T-helper 2 cell treated with Interferon-gamma antibody and Interleukin-4, amounts not matched to agents 5 μg/mL and 100 μg/mL, for 36 hours (primary cell): ENCODE results near the gene PRADC1.

Source experiments
- DNase-seq: peaks from one replicate; pipeline ENCODE4 v3.0.0; 2021; ENCODE audit warnings: low spot score
- H3K27ac Mint-ChIP-seq: one replicate; pipeline ENCODE4 v1.8.0; 2021; ENCODE audit warnings: mild to moderate bottlenecking, mixed read lengths
- H3K27me3 Mint-ChIP-seq: one replicate; pipeline ENCODE4 v1.8.0; 2021; ENCODE audit warnings: low read depth, mixed read lengths
- H3K36me3 Mint-ChIP-seq: one replicate; pipeline ENCODE4 v1.8.0; 2021; ENCODE audit warnings: low read depth, mixed read lengths
- H3K4me1 Mint-ChIP-seq: one replicate; pipeline ENCODE4 v1.8.0; 2021; ENCODE audit warnings: low read depth, mixed read lengths
- H3K4me3 Mint-ChIP-seq: one replicate; pipeline ENCODE4 v1.8.0; 2022; ENCODE audit warnings: mild to moderate bottlenecking, moderate library complexity, mixed read lengths
- H3K9me3 Mint-ChIP-seq: one replicate; pipeline ENCODE4 v1.8.0; 2021; ENCODE audit warnings: mixed read lengths

The PRADC1 gene

DNA sequence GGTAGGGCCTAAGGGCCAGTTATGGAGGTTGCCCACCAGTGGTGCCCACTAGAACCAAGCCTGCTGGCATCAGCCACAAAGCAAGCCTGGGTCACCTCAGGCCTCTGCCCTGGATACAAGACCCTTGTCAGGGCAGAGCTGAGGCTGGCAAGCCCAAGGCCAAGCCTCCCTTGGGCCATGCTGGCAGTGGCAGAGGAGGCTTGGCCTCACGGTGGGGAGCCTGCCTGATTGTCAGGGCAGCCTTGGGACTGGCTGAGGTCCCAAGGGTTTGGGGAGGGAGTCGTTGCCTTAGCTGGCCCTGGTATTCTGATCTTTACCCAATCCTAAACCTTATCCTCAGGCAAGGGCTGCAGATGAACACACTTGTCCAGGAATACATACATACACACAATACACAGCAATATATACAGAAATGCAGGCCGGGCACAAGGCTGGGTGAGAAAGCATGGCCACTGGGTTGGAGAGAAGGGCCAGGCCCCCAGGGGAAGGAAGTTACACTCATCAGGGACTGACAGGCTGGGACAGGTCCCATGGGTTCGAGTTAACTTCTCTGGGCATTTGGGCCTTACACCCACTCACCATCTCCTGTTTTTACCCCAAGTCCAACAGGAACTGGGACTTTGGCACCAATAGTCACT is 22.1 kb upstream of the PRADC1 start:
- no peaks in the 10 kb centered on the region for H3K9me3 Mint-ChIP-seq

DNA sequence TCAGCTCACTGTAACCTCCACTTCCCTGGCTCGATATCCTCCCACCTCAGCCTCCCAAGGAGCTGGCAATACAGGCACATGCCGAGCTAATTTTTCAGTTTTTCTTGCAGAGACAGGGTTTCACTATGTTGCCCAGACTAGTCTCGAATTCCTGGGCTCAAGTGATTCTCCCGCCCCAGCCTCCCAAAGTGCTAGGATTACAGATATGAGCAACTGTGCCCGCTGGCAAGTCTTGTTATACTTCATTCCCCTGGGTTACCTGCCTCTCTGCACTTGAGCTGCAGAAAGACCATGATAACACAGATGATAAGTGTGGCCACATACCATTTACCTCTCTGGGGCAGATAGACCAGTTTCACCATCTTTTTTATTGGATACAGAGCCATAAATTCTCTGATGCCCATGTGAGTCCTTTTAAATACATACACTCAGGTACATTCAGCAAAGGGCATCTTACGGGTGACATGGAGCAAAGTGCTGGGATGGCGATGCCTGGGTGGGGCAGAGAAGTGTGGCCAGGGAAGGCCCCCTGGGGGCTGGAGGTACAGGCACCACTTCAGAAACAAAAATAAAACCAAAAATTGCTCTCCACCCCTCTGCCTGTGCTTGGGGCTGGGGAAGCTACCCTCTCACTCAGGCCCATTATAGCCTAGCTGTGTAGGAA is 21.4 kb upstream of the PRADC1 start:
- H3K36me3 Mint-ChIP-seq = peaks cover 31% of the 10 kb centered on the region
- H3K27ac Mint-ChIP-seq = no peak overlapping the region
- DNase-seq = no peak
- no peaks in the 10 kb centered on the region for H3K9me3 Mint-ChIP-seq
- H3K27me3 Mint-ChIP-seq = no peaks in the 10 kb centered on the region
- no peaks in the 10 kb centered on the region for H3K4me1 Mint-ChIP-seq
- H3K4me3 Mint-ChIP-seq = no peak overlapping the region

More for the DNA sequence above, 22.1 kb upstream of the PRADC1 start:
- peaks cover 25% of the 10 kb centered on the region for H3K36me3 Mint-ChIP-seq
- no peak overlapping the region for H3K27ac Mint-ChIP-seq
- no peak overlapping the region for H3K4me3 Mint-ChIP-seq
- H3K4me1 Mint-ChIP-seq = no peaks in the 10 kb centered on the region
- no peaks in the 10 kb centered on the region for H3K27me3 Mint-ChIP-seq
- DNase-seq = no peak

DNA sequence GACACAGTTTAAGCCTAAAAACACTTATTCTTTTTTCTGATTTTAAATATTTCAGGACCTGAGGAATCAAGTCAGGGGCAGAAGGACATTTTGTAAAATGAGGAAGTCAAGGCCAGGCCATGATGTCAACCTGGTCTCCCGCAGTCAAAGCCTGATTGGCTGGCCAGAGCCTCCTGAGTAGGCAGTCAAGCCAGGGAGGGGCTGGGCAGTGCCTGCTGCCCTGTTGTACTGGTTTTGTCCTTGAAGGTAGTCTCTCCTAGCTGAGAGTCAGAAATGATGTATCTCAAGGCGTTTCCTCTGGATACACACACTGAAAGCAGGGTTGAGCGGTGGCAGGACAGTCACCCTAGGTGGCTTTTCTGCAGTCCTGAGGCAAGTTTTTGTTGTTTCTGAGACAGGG is 20.9 kb upstream of the PRADC1 start:
- H3K36me3 Mint-ChIP-seq = peaks cover 32% of the 10 kb centered on the region
- no peaks in the 10 kb centered on the region for H3K4me1 Mint-ChIP-seq
- no peak overlapping the region for H3K4me3 Mint-ChIP-seq
- H3K27ac Mint-ChIP-seq = no peak overlapping the region
- no peaks in the 10 kb centered on the region for H3K9me3 Mint-ChIP-seq
- H3K27me3 Mint-ChIP-seq = no peaks in the 10 kb centered on the region
- no peak for DNase-seq

DNA sequence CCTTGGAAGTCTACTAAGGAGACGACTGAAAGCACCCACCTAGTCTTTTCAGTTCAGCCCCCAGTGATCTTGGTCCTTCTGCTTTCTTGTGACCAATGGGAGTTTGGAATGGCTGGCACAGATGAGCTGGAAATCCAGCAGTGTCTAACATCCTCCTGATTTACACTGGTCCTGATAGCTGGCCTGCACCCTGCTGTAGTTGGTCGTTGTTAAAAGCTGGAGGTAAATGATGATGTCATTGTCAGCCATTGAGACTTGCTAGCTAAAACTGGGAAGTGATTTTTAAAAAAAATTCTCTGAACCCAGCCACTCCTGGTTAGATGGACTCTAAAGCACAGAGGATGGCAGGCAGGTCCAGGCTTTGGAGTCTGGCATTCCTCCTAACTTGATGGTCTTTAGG is 20.4 kb upstream of the PRADC1 start:
- no peaks in the 10 kb centered on the region for H3K4me1 Mint-ChIP-seq
- no peak overlapping the region for H3K4me3 Mint-ChIP-seq
- no peaks in the 10 kb centered on the region for H3K9me3 Mint-ChIP-seq
- H3K36me3 Mint-ChIP-seq = peaks cover 34% of the 10 kb centered on the region
- no peaks in the 10 kb centered on the region for H3K27me3 Mint-ChIP-seq
- H3K27ac Mint-ChIP-seq = no peak overlapping the region
- no peak for DNase-seq

DNA sequence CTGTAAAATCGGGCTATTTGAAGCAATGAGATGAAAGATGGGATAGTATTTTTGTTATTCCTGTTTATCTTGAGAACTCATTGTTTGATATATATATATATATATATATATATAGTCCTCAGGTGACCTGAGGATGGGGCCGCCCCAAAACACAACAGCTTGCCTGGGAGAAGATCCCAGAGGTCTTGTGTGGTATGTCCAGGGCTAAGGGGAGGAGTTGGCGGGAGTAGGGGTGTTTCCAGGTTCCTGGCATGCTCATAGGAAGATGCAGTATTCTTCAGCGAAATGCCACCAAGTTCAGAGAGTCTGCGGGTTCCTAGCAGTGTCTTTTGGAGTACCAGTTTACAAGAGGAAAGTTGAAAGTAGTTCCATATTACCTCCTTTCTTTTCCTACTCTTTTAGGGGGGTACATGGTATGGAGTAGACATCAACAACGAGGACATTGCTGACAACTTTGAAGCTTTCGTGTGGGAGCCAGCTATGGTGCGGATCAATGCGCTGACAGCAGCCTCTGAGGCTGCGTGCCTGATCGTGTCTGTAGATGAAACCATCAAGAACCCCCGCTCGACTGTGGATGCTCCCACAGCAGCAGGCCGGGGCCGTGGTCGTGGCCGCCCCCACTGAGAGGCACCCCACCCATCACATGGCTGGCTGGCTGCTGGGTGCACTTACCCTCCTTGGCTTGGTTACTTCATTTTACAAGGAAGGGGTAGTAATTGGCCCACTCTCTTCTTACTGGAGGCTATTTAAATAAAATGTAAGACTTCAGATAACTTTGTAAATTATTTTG is 19.4 kb upstream of the PRADC1 start:
- H3K36me3 Mint-ChIP-seq = peaks cover 41% of the 10 kb centered on the region

DNA sequence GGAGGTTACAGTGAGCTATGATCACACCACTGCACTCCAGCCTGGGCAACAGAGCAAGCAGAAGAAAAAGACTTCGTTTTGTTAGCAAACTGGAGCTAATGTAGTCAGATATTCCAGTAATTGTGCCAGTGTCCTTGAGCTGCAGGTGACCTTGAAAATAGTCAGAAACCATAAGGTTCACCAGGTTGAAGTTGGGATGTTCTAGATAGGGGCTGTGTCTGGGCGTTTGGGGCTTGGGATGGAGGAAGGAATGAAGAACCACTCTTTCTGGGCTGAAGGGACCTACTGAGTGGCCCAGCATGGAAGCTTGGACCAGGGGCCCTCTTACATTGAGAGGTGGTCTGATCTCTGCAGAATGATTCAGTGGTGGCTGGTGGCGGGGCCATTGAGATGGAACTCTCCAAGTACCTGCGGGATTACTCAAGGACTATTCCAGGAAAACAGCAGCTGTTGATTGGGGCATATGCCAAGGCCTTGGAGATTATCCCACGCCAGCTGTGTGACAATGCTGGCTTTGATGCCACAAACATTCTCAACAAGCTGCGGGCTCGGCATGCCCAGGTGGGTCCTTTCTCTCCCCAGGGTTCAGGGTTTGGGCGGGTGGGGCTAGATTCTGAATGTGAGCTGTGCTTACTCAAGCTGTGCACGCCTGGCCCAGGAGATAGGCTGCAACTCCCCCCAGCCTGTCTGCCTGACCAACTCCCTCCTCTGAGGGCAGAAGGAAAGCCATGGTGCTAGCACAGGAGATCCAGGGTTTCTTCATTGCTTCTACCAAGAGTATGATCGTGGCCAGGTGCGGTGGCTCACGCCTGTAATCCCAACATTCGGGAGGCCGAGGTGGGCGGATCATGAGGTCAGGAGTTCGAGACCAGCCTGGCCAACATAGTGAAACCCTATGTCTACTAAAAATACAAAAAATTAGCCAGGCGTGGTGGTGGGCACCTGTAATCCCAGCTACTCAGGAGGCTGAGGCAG is 18.1 kb upstream of the PRADC1 start:
- Mint-ChIP-seq H3K36me3 (peaks cover 54% of the 10 kb centered on the region), H3K4me3 (no peak overlapping the region), H3K27ac (no peak overlapping the region), H3K27me3 (no peaks in the 10 kb centered on the region), H3K9me3 (no peaks in the 10 kb centered on the region), H3K4me1 (peaks cover 3% of the 10 kb centered on the region)
- no peak for DNase-seq

More for the DNA sequence above, 19.4 kb upstream of the PRADC1 start:
- Mint-ChIP-seq H3K27me3 (no peaks in the 10 kb centered on the region), H3K4me3 (no peak overlapping the region), H3K4me1 (no peaks in the 10 kb centered on the region), H3K9me3 (no peaks in the 10 kb centered on the region), H3K27ac (no peak overlapping the region)
- DNase-seq = no peak

- peaks cover 7% of the 10 kb centered on the region for H3K4me1 Mint-ChIP-seq
- no peaks in the 10 kb centered on the region for H3K27me3 Mint-ChIP-seq
- H3K9me3 Mint-ChIP-seq = no peaks in the 10 kb centered on the region
- DNase-seq = no peak
- H3K27ac Mint-ChIP-seq = no peak overlapping the region
- H3K4me3 Mint-ChIP-seq = no peak overlapping the region
- peaks cover 64% of the 10 kb centered on the region for H3K36me3 Mint-ChIP-seq
These were observed 16.6 kb upstream of the PRADC1 start for GRCh38 chr2:73249636-73250035.

DNA sequence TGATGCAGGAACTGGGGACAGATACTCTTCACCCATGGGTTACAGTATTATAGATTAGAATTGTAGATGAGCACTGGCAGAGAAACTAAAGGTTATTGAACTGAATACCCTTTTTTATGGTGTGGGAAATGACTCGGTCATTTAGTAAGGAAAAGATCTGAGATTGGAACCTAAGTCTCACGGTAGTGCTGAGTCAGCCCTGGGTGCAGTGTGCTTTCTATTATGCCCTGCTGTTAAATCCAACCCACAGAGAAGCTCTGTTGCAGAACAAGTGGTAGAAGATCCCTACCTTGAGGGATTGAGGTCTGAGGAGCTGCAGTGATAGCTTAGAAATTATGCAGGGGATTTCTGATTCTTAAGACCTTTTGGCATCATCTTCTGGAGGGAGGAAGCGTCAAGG is 13.8 kb upstream of the PRADC1 start:
- DNase-seq = no peak
- Mint-ChIP-seq H3K27me3 (no peaks in the 10 kb centered on the region), H3K27ac (no peak overlapping the region), H3K4me3 (no peak overlapping the region), H3K4me1 (peaks cover 15% of the 10 kb centered on the region), H3K36me3 (peaks cover 67% of the 10 kb centered on the region), H3K9me3 (no peaks in the 10 kb centered on the region)

DNA sequence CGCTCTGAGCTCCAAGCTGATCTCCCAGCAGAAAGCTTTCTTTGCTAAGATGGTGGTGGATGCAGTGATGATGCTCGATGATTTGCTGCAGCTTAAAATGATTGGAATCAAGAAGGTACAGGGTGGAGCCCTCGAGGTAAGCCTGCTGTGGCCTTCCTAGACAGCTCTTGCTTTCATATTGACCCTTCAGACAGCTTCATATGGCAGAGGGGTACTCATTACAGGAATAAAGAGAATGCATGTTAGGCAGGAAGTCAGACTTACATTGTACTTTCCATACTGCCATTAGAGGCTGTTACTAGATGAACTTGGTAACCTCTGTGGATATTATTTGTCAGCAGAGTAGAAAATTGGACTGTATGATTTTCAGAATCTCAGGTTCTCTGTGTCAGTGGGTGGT is 11.5 kb upstream of the PRADC1 start:
- no peaks in the 10 kb centered on the region for H3K27me3 Mint-ChIP-seq
- no peak overlapping the region for H3K27ac Mint-ChIP-seq
- H3K4me3 Mint-ChIP-seq = no peak overlapping the region
- H3K9me3 Mint-ChIP-seq = no peaks in the 10 kb centered on the region
- DNase-seq = no peak
- peaks cover 15% of the 10 kb centered on the region for H3K4me1 Mint-ChIP-seq
- H3K36me3 Mint-ChIP-seq = peaks cover 59% of the 10 kb centered on the region

DNA sequence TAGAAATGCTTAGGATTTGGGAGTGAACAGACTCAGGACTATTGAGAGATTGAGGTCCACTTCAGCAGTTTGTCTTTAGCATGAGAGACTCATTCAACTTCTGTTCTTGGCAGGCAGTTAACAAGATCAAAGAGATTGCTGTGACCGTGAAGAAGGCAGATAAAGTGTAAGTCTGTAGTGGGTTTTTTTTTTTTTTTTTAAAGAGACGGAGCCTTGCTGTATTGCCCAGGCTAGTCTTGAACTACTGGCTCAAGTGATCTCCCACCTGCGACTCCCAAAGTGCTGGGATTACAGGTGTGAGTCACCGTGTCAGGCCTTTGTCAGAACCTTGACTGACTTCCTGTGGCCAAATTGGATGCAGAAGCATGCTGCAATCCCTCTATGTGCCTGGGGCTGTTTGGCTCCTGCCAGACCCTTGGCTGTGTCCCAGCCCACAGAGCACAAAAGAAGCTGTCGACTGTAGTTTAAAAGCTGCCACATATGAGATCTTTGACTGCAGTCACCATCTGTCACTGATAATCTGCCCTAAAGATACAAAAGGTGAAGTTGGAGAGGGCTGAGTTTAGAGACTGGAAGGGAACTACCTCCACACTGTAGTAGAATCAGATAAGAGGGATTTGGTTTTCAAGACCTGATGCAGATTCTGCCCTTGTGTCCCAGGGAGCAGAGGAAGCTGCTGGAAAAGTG is 11.0 kb upstream of the PRADC1 start:
- H3K36me3 Mint-ChIP-seq = peaks cover 55% of the 10 kb centered on the region
- peaks cover 15% of the 10 kb centered on the region for H3K4me1 Mint-ChIP-seq
- no peaks in the 10 kb centered on the region for H3K9me3 Mint-ChIP-seq

DNA sequence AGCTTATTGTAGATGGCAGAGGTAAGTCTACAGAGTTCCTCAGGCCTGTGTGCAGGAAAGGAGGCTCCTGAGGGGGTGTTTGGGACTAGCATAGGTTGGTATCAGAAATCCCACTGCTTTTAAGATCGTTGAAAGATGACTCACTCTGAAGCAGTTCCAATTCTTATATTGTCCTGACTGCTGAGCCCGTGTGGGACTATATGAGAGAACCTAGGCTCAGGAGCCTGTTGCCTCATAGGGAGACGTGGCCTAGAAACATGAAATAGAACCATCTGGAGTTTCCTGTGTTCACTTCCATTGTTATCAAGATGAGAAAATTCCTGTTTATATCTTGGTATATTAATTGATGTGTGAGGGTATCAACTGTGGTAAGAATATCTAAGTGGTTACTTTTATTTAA is 6.7 kb upstream of the PRADC1 start:
- peaks cover 34% of the 10 kb centered on the region for H3K36me3 Mint-ChIP-seq
- H3K4me1 Mint-ChIP-seq = peaks cover 31% of the 10 kb centered on the region
- no peak overlapping the region for H3K4me3 Mint-ChIP-seq
- no peak for DNase-seq
- H3K27ac Mint-ChIP-seq = no peak overlapping the region
- H3K9me3 Mint-ChIP-seq = no peaks in the 10 kb centered on the region
- H3K27me3 Mint-ChIP-seq = no peaks in the 10 kb centered on the region

More for the DNA sequence above, 11.0 kb upstream of the PRADC1 start:
- Mint-ChIP-seq H3K27me3 (no peaks in the 10 kb centered on the region), H3K27ac (no peak overlapping the region), H3K4me3 (no peak overlapping the region)
- DNase-seq = no peak

- DNase-seq = no peak
- Mint-ChIP-seq H3K27me3 (no peaks in the 10 kb centered on the region), H3K4me3 (no peak overlapping the region), H3K4me1 (peaks cover 27% of the 10 kb centered on the region), H3K9me3 (no peaks in the 10 kb centered on the region), H3K36me3 (peaks cover 26% of the 10 kb centered on the region), H3K27ac (no peak overlapping the region)
These were observed 5.9 kb upstream of the PRADC1 start for GRCh38 chr2:73238976-73239375.

DNA sequence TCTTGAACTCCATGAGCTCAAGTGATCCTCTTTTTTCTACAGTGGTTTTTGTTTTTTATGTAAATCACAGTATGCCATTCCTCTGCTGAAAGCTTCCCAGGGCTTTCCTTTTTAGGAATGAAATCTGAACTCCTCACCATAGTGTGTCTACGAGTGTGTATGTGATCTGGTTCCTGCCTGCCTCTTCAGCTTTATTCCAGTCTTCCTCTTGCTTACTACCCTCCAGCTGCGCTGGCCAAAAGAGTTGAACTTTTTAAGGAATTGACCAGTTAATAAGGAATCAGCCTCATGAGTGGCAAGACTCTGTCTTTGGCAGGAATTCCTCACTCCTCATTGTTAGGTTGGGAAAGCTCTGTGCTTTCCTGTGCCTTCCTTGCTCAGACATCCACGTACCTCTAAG is 5.1 kb upstream of the PRADC1 start:
- peaks cover 23% of the 10 kb centered on the region for H3K4me1 Mint-ChIP-seq
- DNase-seq = no peak

More for the DNA sequence above, 5.1 kb upstream of the PRADC1 start:
- Mint-ChIP-seq H3K4me3 (no peak overlapping the region), H3K27ac (no peak overlapping the region), H3K36me3 (peaks cover 21% of the 10 kb centered on the region), H3K9me3 (no peaks in the 10 kb centered on the region), H3K27me3 (no peaks in the 10 kb centered on the region)
